K562 (cell line): ENCODE results near the gene NOL4. TPM values are rescaled to one million over a fixed set of nuclear protein-coding genes. Genes with fewer than 3 reads are reported as not detected.

ENCODE experiments used
- ATAC-seq: fragments of 200-7000 bp; cut with Tn5 transposase; 3 replicates; pipeline ENCODE4 v1.9.1; 2020; ENCODE audit warnings: moderate library complexity
- BruUV-seq: library from RNA; stranded (reverse); fragments of 400-500 nt; replicated peaks from 2 replicates; lab custom pipeline; 2021; lab: Mats Ljungman, UMichigan
- CTCF ChIA-PET: fragments of 300-600 bp; formaldehyde crosslinking; extraction: SDS; loops from one replicate; lab custom pipeline; 2021; ENCODE audit warnings: low intra/inter-chr PET ratio; lab: Yijun Ruan, JAX
- POLR2A ChIA-PET: fragments of 300-600, 350-650 bp; sonication (Branson Sonifier 250); formaldehyde crosslinking; extraction: SDS; loops from one replicate; lab custom pipeline; 2021; ENCODE audit warnings: antibody characterized with exemption, inconsistent platforms; lab: Yijun Ruan, JAX
- DNase-seq, 4 experiments: peaks; one replicate each; pipeline versions ENCODE4 v3.0.0 to v3.0.0-alpha.2; 2011 to 2018; ENCODE audit warnings: low spot score in 3 of 4, mixed read lengths in 3 of 4; ENCODE audit errors: extremely low read depth in 1 of 4
- FAIRE-seq: peaks from 2 replicates; lab custom pipeline; 2011; peaks lifted over from hg19 to GRCh38; lab: Jason Lieb, UNC
- H2AFZ ChIP-seq: 2 replicates; pipeline ENCODE4 v1.6.0; 2011; ENCODE audit warnings: low read depth, low read length, control low read depth, inconsistent platforms
- H3K27ac ChIP-seq: fragments of 200-600 bp; 3 replicates; pipeline ENCODE4 v1.8.0; 2011; ENCODE audit warnings: low read depth, mild to moderate bottlenecking, control low read depth, inconsistent platforms, low read length, moderate library complexity, mixed read lengths; ENCODE audit errors: extremely low read depth
- H3K27me3 ChIP-seq, 2 experiments: fragments of 300-600 bp in 1 of 2; 2 replicates in 1 of 2; 3 replicates in 1 of 2; pipeline versions ENCODE4 v1.6.0 to v1.8.0; 2011; ENCODE audit warnings: inconsistent platforms in 2 of 2, low read length in 2 of 2, mild to moderate bottlenecking in 1 of 2, mixed read lengths in 1 of 2, moderate library complexity in 1 of 2; ENCODE audit not compliant: control insufficient read depth in 2 of 2, insufficient read depth in 2 of 2
- H3K36me3 ChIP-seq: fragments of 300-600 bp; 3 replicates; pipeline ENCODE4 v1.8.0; 2011; ENCODE audit warnings: mild to moderate bottlenecking, low read length, inconsistent platforms; ENCODE audit not compliant: control insufficient read depth, insufficient read depth
- H3K4me1 ChIP-seq, 2 experiments: fragments of 200-600 bp in 1 of 2; replicated peaks in 1 of 2; 2 replicates in 1 of 2; 3 replicates in 1 of 2; pipeline versions ENCODE4 v1.5.1 to v1.8.0; 2011; ENCODE audit warnings: inconsistent platforms in 2 of 2, low read length in 2 of 2, mild to moderate bottlenecking in 1 of 2, mixed read lengths in 1 of 2, moderate library complexity in 1 of 2; ENCODE audit not compliant: control insufficient read depth in 2 of 2, insufficient read depth in 2 of 2
- H3K4me2 ChIP-seq: 2 replicates; pipeline ENCODE4 v1.6.1; 2011; ENCODE audit warnings: low read length, control low read depth, inconsistent platforms, mixed read lengths; ENCODE audit not compliant: insufficient read depth
- H3K4me3 ChIP-seq: fragments of 200-600 bp; sonication (generic), shearing (Covaris generic); 2 replicates; pipeline ENCODE4 v1.5.1; 2016; ENCODE audit warnings: control low read depth, inconsistent platforms
- H3K79me2 ChIP-seq: fragments of 200-600 bp; 3 replicates; pipeline ENCODE4 v1.8.0; 2011; ENCODE audit warnings: low read length, inconsistent platforms; ENCODE audit not compliant: control insufficient read depth, insufficient read depth
- H3K9ac ChIP-seq, 2 experiments: 2 replicates each; pipeline versions ENCODE4 v1.6.0 to v1.6.1; 2011; ENCODE audit warnings: low read depth in 2 of 2, low read length in 2 of 2, control low read depth in 1 of 2, inconsistent platforms in 1 of 2, mild to moderate bottlenecking in 1 of 2, mixed read lengths in 1 of 2; ENCODE audit not compliant: insufficient read depth in 1 of 2
- H3K9me1 ChIP-seq: one replicate; pipeline ENCODE4 v1.6.0; 2011; ENCODE audit warnings: inconsistent platforms, mild to moderate bottlenecking, low read length, moderate library complexity; ENCODE audit not compliant: control insufficient read depth, insufficient read depth
- H3K9me3 ChIP-seq: replicated peaks from 2 replicates; pipeline ENCODE4 v1.5.1; 2011; ENCODE audit warnings: low read depth, low read length, inconsistent platforms; ENCODE audit not compliant: control insufficient read depth, insufficient read depth
- H4K20me1 ChIP-seq: replicated peaks from 2 replicates; pipeline ENCODE4 v1.6.1; 2011; ENCODE audit warnings: low read length, inconsistent platforms, mixed read lengths; ENCODE audit not compliant: control insufficient read depth, insufficient read depth
- ARNT ChIP-seq, 2 experiments: fragments of 450-650 bp; IDR thresholded peaks; 2 replicates each; pipeline ENCODE4 v1.6.1; 2016; ENCODE audit warnings: mild to moderate bottlenecking in 1 of 2
- ETV6 ChIP-seq, 3 experiments: fragments of 150-350 bp in 1 of 3; sonication (generic) in 1 of 3; formaldehyde crosslinking in 1 of 3; IDR thresholded peaks; 2 replicates each; pipeline versions ENCODE4 v1.6.1 to v1.8.0; 2014 to 2022; ENCODE audit warnings: borderline replicate concordance in 2 of 3, low read depth in 2 of 3, antibody characterized with exemption in 1 of 3, low read length in 1 of 3, mild to moderate bottlenecking in 1 of 3, missing genetic modification reagents in 1 of 3
- NBN ChIP-seq: fragments of 450-650 bp; IDR thresholded peaks from 2 replicates; pipeline ENCODE4 v1.6.1; 2016; ENCODE audit warnings: low read depth, mild to moderate bottlenecking
- RBM25 ChIP-seq: fragments of 200-400 bp; formaldehyde crosslinking; IDR thresholded peaks from 2 replicates; pipeline ENCODE4 v1.6.1; 2018; ENCODE audit warnings: low read length, low read depth, moderate library complexity; ENCODE audit not compliant: severe bottlenecking
- SIRT6 ChIP-seq: IDR thresholded peaks from one replicate; pipeline ENCODE4 v1.6.1; 2012; ENCODE audit warnings: low read depth, mild to moderate bottlenecking, control low read depth, inconsistent platforms, low read length, moderate library complexity
- ZNF717 ChIP-seq: fragments of 250-450 bp; sonication (Bioruptor Pico); IDR thresholded peaks from 2 replicates; pipeline ENCODE4 v1.5.0; 2021
- WGBS: fragments of 100-300 bp; shearing (Covaris generic); methylation state at CpG from one replicate; pipeline ENCODE4 v1.1.6; 2016; ENCODE audit warnings: low coverage, mixed read lengths; ENCODE audit not compliant: insufficient coverage; ENCODE audit errors: missing lambda C conversion rate; 5-methylcytosine and 5-hydroxymethylcytosine counted together
- in situ Hi-C: fragments of 300-500 bp; cut with MboI; formaldehyde crosslinking; loops from 4 replicates; pipeline ENCODE4 v1.15.0; 2018; ENCODE audit warnings: inconsistent platforms, mixed read lengths
- intact Hi-C: fragments of 100-400 bp; cut with micrococcal nuclease; formaldehyde crosslinking; loops from 2 replicates; pipeline ENCODE4 v1.14.2; 2022
- polyA plus RNA-seq, 8 experiments: library from polyadenylated mRNA; depleted of rRNA in 4 of 8; stranded (reverse) in 5 of 8; unstranded in 3 of 8; fragments of >200 nt; fragmentation: Nextera tagmentation in 2 of 8; fragmentation: Illumina TruSeq in 1 of 8; extraction: Ambion mirVana in 2 of 8; extraction: Trizol in 1 of 8; gene quantifications; 2 replicates each; pipeline versions ENCODE4 v1.2.1 to v1.2.3, GENCODE V29; 2011 to 2014; ENCODE audit warnings: inconsistent platforms in 1 of 8, missing spikeins in 1 of 8
- total RNA-seq, 7 experiments: library from RNA; depleted of rRNA in 6 of 7; stranded (reverse); fragments of >200 nt in 6 of 7; fragmentation: Illumina TruSeq in 2 of 7; extraction: Trizol in 2 of 7; gene quantifications; 2 replicates each; pipeline versions ENCODE4 v1.2.1 to v1.2.3, GENCODE V29; 2011 to 2021; ENCODE audit warnings: low replicate concordance in 1 of 7
- TF ChIP-seq, protein P1 (sequence below), 2 experiments: fragments of 250-450 bp in 1 of 2; fragments of 450-650 bp in 1 of 2; sonication (Bioruptor Pico) in 1 of 2; IDR thresholded peaks; 2 replicates each; pipeline versions ENCODE4 v1.6.1 to v1.8.0; 2016 to 2021; ENCODE audit warnings: mild to moderate bottlenecking in 2 of 2, moderate library complexity in 2 of 2, missing compliant biosample characterization in 1 of 2, missing genetic modification characterization in 1 of 2
- TF ChIP-seq, protein P2 (sequence below): fragments of 250-450 bp; sonication (Bioruptor Pico); IDR thresholded peaks from 2 replicates; pipeline ENCODE4 v1.6.1; 2021; ENCODE audit warnings: mild to moderate bottlenecking

Gene NOL4
- total and polyA plus RNA-seq, 9 of the 15 experiments (the other 6 are each of a cell fraction or from before 2014, with no cell fraction given): not detected

GRCh38 chr18:34220081-34220815 lies 4.5 kb downstream of the NOL4 start:
- no peak for FAIRE-seq

More at GRCh38 chr18:34220081-34220815, 4.5 kb downstream of the NOL4 start:
- in situ Hi-C loops: no loop called here
- BruUV-seq: no TSS peak
- 0% methylated on average over 6 of the region's 6 CpGs for WGBS
- Histone ChIP-seq H3K4me2 (no peak overlapping the region), H3K27me3 (no peaks in the 10 kb centered on the region), H3K4me3 (no peak overlapping the region)
- POLR2A ChIA-PET: no interaction called here
- no peak for ATAC-seq
- no peak for TF ChIP-seq NBN
- TF ChIP-seq ETV6 (IDR thresholded peaks at IDR 0.05; ENCODE audit: borderline replicate concordance in 1 of 2, low read depth in 2 of 2, low read length in 1 of 2): no peak
- TF ChIP-seq ETV6 (CRISPR knock-in tag; IDR thresholded peaks at IDR 0.05; ENCODE audit: borderline replicate concordance): no peak
- TF ChIP-seq RBM25: no peak
- no peak for TF ChIP-seq SIRT6
- TF ChIP-seq, protein P1, sequence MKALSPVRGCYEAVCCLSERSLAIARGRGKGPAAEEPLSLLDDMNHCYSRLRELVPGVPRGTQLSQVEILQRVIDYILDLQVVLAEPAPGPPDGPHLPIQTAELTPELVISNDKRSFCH (CRISPR knock-in tag; IDR thresholded peaks at IDR 0.05): no peak
- TF ChIP-seq, protein P1 (tag; IDR thresholded peaks at IDR 0.05): no peak
- TF ChIP-seq ARNT (IDR thresholded peaks at IDR 0.05): no peak
- TF ChIP-seq, protein P2, sequence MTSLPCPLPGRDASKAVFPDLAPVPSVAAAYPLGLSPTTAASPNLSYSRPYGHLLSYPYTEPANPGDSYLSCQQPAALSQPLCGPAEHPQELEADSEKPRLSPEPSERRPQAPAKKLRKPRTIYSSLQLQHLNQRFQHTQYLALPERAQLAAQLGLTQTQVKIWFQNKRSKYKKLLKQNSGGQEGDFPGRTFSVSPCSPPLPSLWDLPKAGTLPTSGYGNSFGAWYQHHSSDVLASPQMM (CRISPR knock-in tag): no peak
- no peak for TF ChIP-seq ZNF717
- TF ChIP-seq, all 486 proteins: peak for 0
- Histone ChIP-seq H3K9me1 (no peaks in the 10 kb centered on the region), H3K4me1 (peaks cover 0 to 6% of the 10 kb centered on the region in 2 experiments; a peak in 1 of 5 replicates), H3K9me3 (no peaks in the 10 kb centered on the region), H3K36me3 (no peaks in the 10 kb centered on the region), H3K27ac (no peak overlapping the region), H3K79me2 (no peaks in the 10 kb centered on the region), H2AFZ (no peak overlapping the region), H3K9ac (no peak overlapping the region), H4K20me1 (no peaks in the 10 kb centered on the region)
- DNase-seq: no peak
- intact Hi-C loops: no loop called here
- CTCF ChIA-PET: no interaction called here
